Tibial nerve (tissue), 4 donors: ENCODE measurements around the gene CRISP1. TPM values are rescaled to one million over a fixed set of nuclear protein-coding genes. Genes with fewer than 3 reads are reported as not detected.

Experiments
- DNase-seq, 2 donors: peaks; one replicate each; pipeline ENCODE4 v3.0.0-alpha.2; 2019; ENCODE audit warnings: low spot score in 2 of 2
- H3K27ac ChIP-seq, 4 donors: fragments of 200-600 bp; sonication (generic) in 3 of 4; one replicate each; pipeline ENCODE4 v1.5.1; 2017 to 2019; ENCODE audit warnings: mild to moderate bottlenecking in 1 of 4
- H3K27me3 ChIP-seq, 2 donors: fragments of 200-600 bp; sonication (generic) in 1 of 2; one replicate each; pipeline versions ENCODE4 v1.5.1 to v1.6.0; 2017 to 2019
- H3K36me3 ChIP-seq, 3 donors: fragments of 200-600 bp; sonication (generic); one replicate each; pipeline ENCODE4 v1.5.1; 2018 to 2019
- H3K4me1 ChIP-seq, 4 donors: fragments of 200-600 bp; sonication (generic) in 3 of 4; one replicate each; pipeline ENCODE4 v1.5.1; 2017 to 2019
- H3K4me3 ChIP-seq, 4 donors: fragments of 200-600 bp; sonication (generic) in 3 of 4; one replicate each; pipeline ENCODE4 v1.5.1; 2017 to 2019; ENCODE audit warnings: mild to moderate bottlenecking in 1 of 4, moderate library complexity in 1 of 4
- H3K9me3 ChIP-seq, 4 donors: fragments of 200-600 bp; sonication (generic) in 3 of 4; one replicate each; pipeline ENCODE4 v1.5.1; 2017 to 2019
- EP300 ChIP-seq, 2 donors: sonication (generic); formaldehyde crosslinking; IDR thresholded peaks; one replicate each; pipeline ENCODE4 v1.6.1; 2017; ENCODE audit warnings: antibody characterized with exemption in 2 of 2, mild to moderate bottlenecking in 1 of 2
- POLR2A ChIP-seq, 2 donors: fragments of 450-650 bp; IDR thresholded peaks; one replicate each; pipeline ENCODE4 v1.6.1; 2017; ENCODE audit warnings: antibody characterized with exemption in 2 of 2, mild to moderate bottlenecking in 2 of 2, moderate library complexity in 2 of 2
- WGBS, 2 donors: methylation state at CpG; one replicate each; pipeline ENCODE4 v1.1.5; 2018; 5-methylcytosine and 5-hydroxymethylcytosine counted together
- total RNA-seq, 4 donors: library from RNA; depleted of rRNA; stranded (reverse); fragments of >200 nt; gene quantifications; one replicate each; pipeline ENCODE4 v1.1.0, GENCODE V29; 2016
- TF ChIP-seq, protein P1 (sequence below), 5 experiments: fragments of 200-600 bp in 3 of 5; fragments of 450-650 bp in 2 of 5; sonication (generic) in 3 of 5; IDR thresholded peaks; one replicate each; pipeline ENCODE4 v1.5.1; 2016 to 2019; ENCODE audit warnings: antibody characterized with exemption in 5 of 5, mild to moderate bottlenecking in 3 of 5, moderate library complexity in 2 of 5

CRISP1 gene
- total RNA-seq, 4 donors from 2014 or later, result not detected

DNA sequence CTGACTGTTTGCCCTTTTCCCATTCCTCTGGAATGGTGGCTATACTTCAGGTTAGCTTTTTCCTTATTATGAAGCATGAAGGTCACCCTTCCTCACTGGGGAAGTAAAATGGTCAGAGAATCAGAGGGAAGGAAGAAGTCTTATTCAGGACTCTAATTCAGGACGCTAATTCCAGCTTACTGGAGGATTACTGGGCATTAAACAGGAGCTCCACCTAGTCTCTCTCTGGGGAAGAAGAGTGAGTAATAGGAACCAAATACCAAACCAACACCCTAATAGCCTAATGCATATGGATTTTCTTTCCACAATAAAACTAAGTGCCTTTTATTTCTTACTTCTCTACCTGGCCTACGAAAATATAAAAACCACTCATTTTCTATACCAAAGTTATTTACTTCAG lies 10.1 kb downstream of the CRISP1 start:
- 66 to 88% methylated on average over 2 of the region's 2 CpGs for WGBS, 2 donors
- no peak for DNase-seq
- no peaks in the 10 kb centered on the region for H3K27me3 ChIP-seq
- TF ChIP-seq POLR2A (IDR thresholded peaks at IDR 0.05), result no peak
- TF ChIP-seq EP300 (IDR thresholded peaks at IDR 0.05), result no peak
- TF ChIP-seq, protein P1, sequence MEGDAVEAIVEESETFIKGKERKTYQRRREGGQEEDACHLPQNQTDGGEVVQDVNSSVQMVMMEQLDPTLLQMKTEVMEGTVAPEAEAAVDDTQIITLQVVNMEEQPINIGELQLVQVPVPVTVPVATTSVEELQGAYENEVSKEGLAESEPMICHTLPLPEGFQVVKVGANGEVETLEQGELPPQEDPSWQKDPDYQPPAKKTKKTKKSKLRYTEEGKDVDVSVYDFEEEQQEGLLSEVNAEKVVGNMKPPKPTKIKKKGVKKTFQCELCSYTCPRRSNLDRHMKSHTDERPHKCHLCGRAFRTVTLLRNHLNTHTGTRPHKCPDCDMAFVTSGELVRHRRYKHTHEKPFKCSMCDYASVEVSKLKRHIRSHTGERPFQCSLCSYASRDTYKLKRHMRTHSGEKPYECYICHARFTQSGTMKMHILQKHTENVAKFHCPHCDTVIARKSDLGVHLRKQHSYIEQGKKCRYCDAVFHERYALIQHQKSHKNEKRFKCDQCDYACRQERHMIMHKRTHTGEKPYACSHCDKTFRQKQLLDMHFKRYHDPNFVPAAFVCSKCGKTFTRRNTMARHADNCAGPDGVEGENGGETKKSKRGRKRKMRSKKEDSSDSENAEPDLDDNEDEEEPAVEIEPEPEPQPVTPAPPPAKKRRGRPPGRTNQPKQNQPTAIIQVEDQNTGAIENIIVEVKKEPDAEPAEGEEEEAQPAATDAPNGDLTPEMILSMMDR (IDR thresholded peaks at IDR 0.05), result no peak
- H3K27ac ChIP-seq, result no peak overlapping the region
- H3K4me3 ChIP-seq, result no peak overlapping the region
- no peaks in the 10 kb centered on the region for H3K9me3 ChIP-seq
- H3K4me1 ChIP-seq, result no peaks in the 10 kb centered on the region
- H3K36me3 ChIP-seq, result no peaks in the 10 kb centered on the region

DNA sequence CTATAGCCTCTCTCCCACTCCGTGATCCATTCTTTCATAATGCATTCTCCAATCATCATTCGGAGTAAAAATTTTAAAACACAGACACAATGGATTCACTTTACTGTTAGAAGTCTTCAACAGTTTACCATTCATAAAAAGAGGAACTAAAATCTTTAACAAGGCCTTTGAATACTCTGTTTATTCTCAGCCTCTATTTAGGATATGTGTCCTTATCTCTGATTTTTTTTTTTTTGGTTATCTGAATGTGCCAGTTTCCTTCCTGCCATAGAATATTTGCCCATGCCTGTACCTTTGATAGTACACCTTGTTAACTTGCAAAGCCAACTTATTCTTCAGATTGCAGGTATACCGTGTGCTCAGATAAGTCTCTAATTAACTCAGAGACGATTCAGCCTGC lies 11.1 kb downstream of the CRISP1 start:
- Histone ChIP-seq H3K9me3 (no peaks in the 10 kb centered on the region), H3K27me3 (no peaks in the 10 kb centered on the region), H3K36me3 (no peaks in the 10 kb centered on the region), H3K4me1 (no peaks in the 10 kb centered on the region), H3K4me3 (no peak overlapping the region), H3K27ac (no peak overlapping the region)
- WGBS, 2 donors, result 67 to 74% methylated on average over 4 of the region's 4 CpGs
- TF ChIP-seq POLR2A (IDR thresholded peaks at IDR 0.05) (no peak), EP300 (IDR thresholded peaks at IDR 0.05) (no peak)
- TF ChIP-seq, protein P1 (IDR thresholded peaks at IDR 0.05), result no peak
- DNase-seq, result no peak

DNA sequence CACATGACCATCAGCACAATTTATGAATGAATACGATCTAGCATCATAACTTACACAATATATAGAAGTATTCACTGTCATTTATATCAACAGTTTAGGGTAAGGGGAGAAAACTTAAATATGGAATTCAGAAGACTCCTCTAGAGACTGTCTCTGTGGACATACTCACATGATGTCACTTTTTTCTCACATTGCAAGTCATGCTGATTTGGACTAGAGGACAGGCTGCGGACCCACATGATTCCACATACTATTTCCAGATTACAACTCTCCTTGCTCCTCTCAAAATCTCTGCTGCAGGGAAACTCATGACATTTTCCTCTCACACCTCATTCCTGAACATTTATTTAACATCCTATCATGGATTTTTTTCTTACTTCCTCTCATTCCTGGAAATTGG lies 13.4 kb downstream of the CRISP1 start:
- TF ChIP-seq EP300 (IDR thresholded peaks at IDR 0.05) (no peak), POLR2A (IDR thresholded peaks at IDR 0.05) (no peak)
- TF ChIP-seq, protein P1 (IDR thresholded peaks at IDR 0.05), result no peak
- WGBS, 2 donors, result 69 to 71% methylated on average over 2 of the region's 2 CpGs

DNA sequence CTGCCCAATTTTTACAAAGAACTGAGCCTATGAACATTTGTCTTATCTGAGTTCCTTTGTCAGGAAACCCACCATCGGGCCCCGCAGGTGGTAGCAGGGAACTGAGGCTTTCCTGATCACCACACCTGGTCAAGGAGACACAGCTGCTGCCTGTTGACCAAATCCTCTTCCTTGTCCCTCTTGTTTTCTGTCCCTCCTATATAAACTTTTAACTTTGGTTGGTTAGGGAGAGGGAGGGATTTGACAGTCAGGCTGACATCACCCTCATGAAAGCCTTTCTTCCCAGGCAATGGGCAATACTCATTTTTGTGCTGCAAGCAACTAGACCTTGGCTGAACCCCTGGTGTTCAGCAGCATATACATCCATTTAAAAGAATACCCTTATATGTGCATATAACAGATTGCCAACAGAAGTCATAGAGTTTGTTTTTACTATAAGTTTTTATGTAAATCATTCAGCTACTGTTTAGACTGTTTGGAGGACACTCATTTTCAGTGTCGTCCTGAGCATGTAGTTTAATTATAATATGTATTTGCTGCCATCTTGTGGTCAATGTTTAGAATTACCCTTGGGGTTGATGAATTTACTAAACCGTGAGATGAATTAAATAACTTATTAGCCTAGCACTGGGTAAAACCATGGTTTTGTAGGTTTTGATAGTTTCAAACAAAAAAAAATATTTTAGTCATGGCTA lies 17.0 kb downstream of the CRISP1 start:
- no peaks in the 10 kb centered on the region for H3K4me1 ChIP-seq
- TF ChIP-seq, protein P1 (IDR thresholded peaks at IDR 0.05), result peak; percentile 45 to 64 (median 61)
- TF ChIP-seq POLR2A (IDR thresholded peaks at IDR 0.05), result no peak
- 35 to 44% methylated on average over 4 of the region's 4 CpGs for WGBS, 2 donors
- no peak overlapping the region for H3K27ac ChIP-seq
- no peaks in the 10 kb centered on the region for H3K27me3 ChIP-seq
- no peaks in the 10 kb centered on the region for H3K36me3 ChIP-seq
- DNase-seq, result no peak
- H3K4me3 ChIP-seq, result no peak overlapping the region
- H3K9me3 ChIP-seq, result no peaks in the 10 kb centered on the region

More for the DNA sequence above, 13.4 kb downstream of the CRISP1 start:
- DNase-seq, result no peak
- H3K4me1 ChIP-seq, result no peaks in the 10 kb centered on the region
- no peaks in the 10 kb centered on the region for H3K36me3 ChIP-seq
- H3K27me3 ChIP-seq, result no peaks in the 10 kb centered on the region
- H3K9me3 ChIP-seq, result no peaks in the 10 kb centered on the region
- H3K27ac ChIP-seq, result no peak overlapping the region
- H3K4me3 ChIP-seq, result no peak overlapping the region

DNA sequence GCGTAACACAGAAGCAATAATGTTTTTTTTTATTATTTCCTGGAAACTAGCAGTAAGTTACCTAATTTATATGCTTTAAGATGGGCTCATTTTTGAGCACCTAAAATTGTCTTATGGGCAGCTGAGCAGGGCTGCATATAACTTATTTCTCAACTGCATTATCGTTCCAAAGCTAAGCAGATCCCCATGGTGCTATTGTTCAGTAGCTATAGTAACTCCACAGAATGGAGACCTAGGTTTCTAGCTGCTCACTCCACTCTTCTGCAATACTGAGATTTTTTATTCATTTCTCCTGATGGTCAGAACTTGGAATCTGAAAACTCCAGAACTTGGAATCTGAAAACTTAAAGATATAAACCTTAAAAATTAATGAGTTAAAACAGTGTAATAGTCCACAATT lies 18.7 kb downstream of the CRISP1 start:
- no peak overlapping the region for H3K4me3 ChIP-seq
- WGBS, 2 donors, result 69 to 73% methylated on average over 2 of the region's 2 CpGs
- H3K9me3 ChIP-seq, result no peaks in the 10 kb centered on the region
- no peaks in the 10 kb centered on the region for H3K36me3 ChIP-seq
- no peaks in the 10 kb centered on the region for H3K27me3 ChIP-seq
- DNase-seq, result no peak
- no peak overlapping the region for H3K27ac ChIP-seq
- H3K4me1 ChIP-seq, result no peaks in the 10 kb centered on the region
- TF ChIP-seq, protein P1 (IDR thresholded peaks at IDR 0.05), result no peak
- TF ChIP-seq POLR2A (IDR thresholded peaks at IDR 0.05) (no peak), EP300 (IDR thresholded peaks at IDR 0.05) (no peak)
